Heart left ventricle (tissue), 16 donors: Measurements from ENCODE around the gene S100A7. TPM values are rescaled to one million over a fixed set of nuclear protein-coding genes. Genes with fewer than 3 reads are reported as not detected.
A peak's percentile ranks its signal among the peaks of the same experiment; 100 is the strongest.
"Not testable (repeated sequence)": the region's sequence is repeated elsewhere in the genome, so short reads cannot be mapped to it uniquely, and the experiment has no call there.

Experiments
- ATAC-seq, 4 donors: fragments of 200-7000 bp; cut with Tn5 transposase; one replicate each; pipeline ENCODE4 v1.9.1; 2020 to 2022; ENCODE audit warnings: moderate library complexity in 4 of 4, mild to moderate bottlenecking in 3 of 4, moderate number of reproducible peaks in 1 of 4
- DNase-seq, 5 donors: peaks; one replicate each; pipeline ENCODE4 v3.0.0-alpha.2; 2020
- H3K27ac ChIP-seq, 12 donors: fragments of 200-600 bp; sonication (generic) in 4 of 12; one replicate each; pipeline versions ENCODE4 v1.5.0 to v1.8.0; 2016 to 2022; ENCODE audit warnings: mild to moderate bottlenecking in 2 of 12
- H3K27me3 ChIP-seq, 9 donors: fragments of 200-600 bp; sonication (generic) in 2 of 9; one replicate each; pipeline versions ENCODE4 v1.5.1 to v1.8.0; 2016 to 2022; ENCODE audit warnings: mild to moderate bottlenecking in 3 of 9
- H3K36me3 ChIP-seq, 9 donors: fragments of 200-600 bp; sonication (generic) in 2 of 9; one replicate each; pipeline versions ENCODE4 v1.5.0 to v1.8.0; 2018 to 2022; ENCODE audit warnings: mild to moderate bottlenecking in 2 of 9
- H3K4me1 ChIP-seq, 12 donors: fragments of 200-600 bp; sonication (generic) in 4 of 12; one replicate each; pipeline versions ENCODE4 v1.5.0 to v1.8.0; 2016 to 2022; ENCODE audit warnings: mild to moderate bottlenecking in 3 of 12
- H3K4me3 ChIP-seq, 12 donors: fragments of 200-600 bp; sonication (generic) in 4 of 12; one replicate each; pipeline versions ENCODE4 v1.5.0 to v1.8.0; 2017 to 2022; ENCODE audit warnings: mild to moderate bottlenecking in 9 of 12, moderate library complexity in 4 of 12
- H3K9me3 ChIP-seq, 12 donors: fragments of 200-600 bp; sonication (generic) in 4 of 12; one replicate each; pipeline versions ENCODE4 v1.5.0 to v1.8.0; 2016 to 2022; ENCODE audit warnings: mild to moderate bottlenecking in 1 of 12
- CTCF ChIP-seq, 12 donors: fragments of 200-600 bp; sonication (generic) in 4 of 12; IDR thresholded peaks; one replicate each; pipeline versions ENCODE4 v1.5.0 to v1.8.0; 2018 to 2022; ENCODE audit warnings: antibody characterized with exemption in 12 of 12, mild to moderate bottlenecking in 5 of 12
- POLR2A ChIP-seq, 2 donors: fragments of 450-650 bp; IDR thresholded peaks; one replicate each; pipeline ENCODE4 v1.6.1; 2017; ENCODE audit warnings: antibody characterized with exemption in 2 of 2, mild to moderate bottlenecking in 2 of 2, moderate library complexity in 2 of 2
- WGBS, 4 donors: extraction: QIAGEN DNeasy Blood & Tissue Kit in 2 of 4; methylation state at CpG; one replicate each; pipeline versions ENCODE4 v1.1.5 to v1.1.7; 2013 to 2018; 5-methylcytosine and 5-hydroxymethylcytosine counted together
- intact Hi-C, 10 donors: fragments of 100-400 bp; cut with DNase I; formaldehyde crosslinking; loops; one replicate each; pipeline versions ENCODE4 v1.11.1 to v1.14.2; 2022
- polyA plus RNA-seq, 2 donors: library from polyadenylated mRNA; stranded (reverse); fragments of 200-250 nt; gene quantifications; one replicate each; pipeline ENCODE4 v1.2.3, GENCODE V29; 2013
- total RNA-seq, 9 donors: library from RNA; depleted of rRNA in 2 of 9; stranded (reverse); fragments of >200 nt in 2 of 9; fragmentation: NEBNext Ultra II Directional in 3 of 9; extraction: Animal tissue kit (Norgen Biotek cat#: 25700) in 3 of 9; gene quantifications; one replicate each; pipeline versions ENCODE4 v1.1.0 to v1.2.4, GENCODE V29; 2016 to 2023
- donor health status: ischemic (EF 13 %, LVEDD 7.1; RV severe dilation, severe dysfunction).
- donor health status: healthy with polysubstance abuse.
- donor health status: DM: no; HTN: yes; CAD: no.
- donor health status: DM: no; HTN: no; CAD: no.
- donor health status: ischemic (EF 25% LVEDD 6.9; RV normal size, moderate dysfunction).
- donor health status: ischemic (EF 25% LVEDD 5.7; RV mildly dilated, moderate dysfunction).
- donor health status: healthy.
- donor health status: DM: yes; HTN: yes; CAD: no.
- donor health status: ischemic (EF 35%, LVEDD 5.7; RV mildly dilated, moderate dysfunction).
- donor health status: nonischemic (EF 11% LVEDD 7.7; RV severe dilation, severe dysfunction).
- donor health status: DM: yes; HTN: yes; CAD: no.
- donor health status: PGD.
- donor health status: ischemic (EF 29% LVEDD 5.4; RV normal size, mild dysfunction).
- donor health status: nonischemic (EF 23%, LVEDD 6.1; RV moderate dilation, normal function).

The S100A7 gene
- total and polyA plus RNA-seq, 11 donors = not detected

DNA sequence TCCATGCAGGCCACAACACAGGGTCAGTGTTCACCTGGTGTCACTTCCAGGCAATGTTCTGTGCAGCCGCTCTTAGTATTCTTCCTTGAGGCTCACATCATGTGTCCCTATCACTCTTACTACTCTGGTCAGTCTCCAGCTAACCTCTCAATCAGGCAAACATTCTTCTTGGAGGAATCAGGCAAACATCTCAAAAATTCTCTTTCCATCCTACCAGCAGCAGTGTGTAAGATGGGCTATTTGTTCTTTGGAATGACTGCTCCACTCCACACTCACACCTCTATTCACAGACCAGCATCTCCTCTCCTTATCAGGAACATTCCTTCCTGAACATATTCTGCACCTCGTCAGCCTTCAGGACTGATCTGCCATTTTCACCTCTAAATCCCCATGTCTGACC lies 40.1 kb downstream of the S100A7 start:
- Histone ChIP-seq H3K4me1 (no peaks in the 10 kb centered on the region), H3K36me3 (no peaks in the 10 kb centered on the region), H3K9me3 (no peaks in the 10 kb centered on the region), H3K27ac (no peak overlapping the region), H3K4me3 (no peak overlapping the region), H3K27me3 (peaks cover 0 to 32% (median 7%) of the 10 kb centered on the region in 9 donors)
- no peak for DNase-seq
- ATAC-seq = no peak
- TF ChIP-seq CTCF (IDR thresholded peaks at IDR 0.05) (no peak), POLR2A (IDR thresholded peaks at IDR 0.05) (no peak)
- intact Hi-C loops = no loop called here
- 32 to 44% (median 38%) methylated on average over 2 of the region's 2 CpGs for WGBS, 4 donors

- H3K27ac ChIP-seq, H3K36me3 ChIP-seq, H3K4me1 ChIP-seq, H3K9me3 ChIP-seq, ATAC-seq, H3K4me3 ChIP-seq, intact Hi-C loops: not testable (repeated sequence)
- DNase-seq = peak in 1 of 5 donors; percentile 1
- H3K27me3 ChIP-seq = peaks cover 0 to 23% (median 3%) of the 10 kb centered on the region in 9 donors
- WGBS, 4 donors = 42 to 48% (median 44%) methylated on average over 2 of the region's 2 CpGs
Observed at GRCh38 chr1:153419436-153419793, 41.0 kb downstream of the S100A7 start.

DNA sequence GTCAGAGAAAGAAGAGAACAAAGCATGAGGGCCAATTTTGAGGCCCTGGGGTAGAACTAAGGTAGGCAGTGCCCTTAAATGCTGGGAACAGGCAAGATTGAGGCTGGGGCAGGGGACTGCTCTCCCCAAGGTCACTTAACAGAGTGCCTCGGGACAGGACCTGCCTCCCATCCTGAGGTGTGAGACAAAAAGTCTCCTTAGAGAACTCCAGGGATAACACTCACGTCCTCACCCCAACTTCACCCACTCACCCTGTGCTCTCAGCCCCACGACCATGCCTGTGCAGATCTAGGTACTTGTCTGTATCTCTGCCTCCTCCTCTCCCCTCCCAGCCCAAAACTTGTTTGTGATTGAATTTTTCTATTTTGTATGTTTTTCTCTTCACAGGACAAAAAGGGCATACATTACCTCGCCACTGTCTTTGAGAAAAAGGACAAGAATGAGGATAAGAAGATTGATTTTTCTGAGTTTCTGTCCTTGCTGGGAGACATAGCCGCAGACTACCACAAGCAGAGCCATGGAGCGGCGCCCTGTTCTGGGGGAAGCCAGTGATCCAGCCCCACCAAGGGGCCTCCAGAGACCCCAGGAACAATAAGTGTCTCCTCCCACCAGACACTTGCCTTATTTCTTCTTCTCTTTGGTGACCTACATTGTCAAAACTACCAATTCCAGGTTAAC lies 41.6 kb downstream of the S100A7 start:
- DNase-seq = peak in 1 of 5 donors; percentile 4
- H3K4me1 ChIP-seq, H3K9me3 ChIP-seq, H3K27ac ChIP-seq, intact Hi-C loops, ATAC-seq, H3K4me3 ChIP-seq, H3K36me3 ChIP-seq: not testable (repeated sequence)
- 63 to 65% (median 64%) methylated on average over 7 of the region's 7 CpGs for WGBS, 4 donors
- H3K27me3 ChIP-seq = peaks cover 0 to 18% (median 3%) of the 10 kb centered on the region in 9 donors

- DNase-seq (no peak), ATAC-seq (no peak)
- 71 to 80% (median 73%) methylated on average over 12 of the region's 12 CpGs for WGBS, 4 donors
- Histone ChIP-seq H3K27ac (no peak overlapping the region), H3K4me1 (no peaks in the 10 kb centered on the region), H3K9me3 (peaks cover 0 to 5% (median 0%) of the 10 kb centered on the region in 12 donors), H3K27me3 (peaks cover 0 to 14% (median 0%) of the 10 kb centered on the region in 9 donors), H3K36me3 (no peaks in the 10 kb centered on the region), H3K4me3 (no peak overlapping the region)
- intact Hi-C loops = no loop called here
- TF ChIP-seq POLR2A (IDR thresholded peaks at IDR 0.05) = no peak
- TF ChIP-seq CTCF (IDR thresholded peaks at IDR 0.05) = no peak
Observed at GRCh38 chr1:153417136-153417888, 43.1 kb downstream of the S100A7 start.

DNA sequence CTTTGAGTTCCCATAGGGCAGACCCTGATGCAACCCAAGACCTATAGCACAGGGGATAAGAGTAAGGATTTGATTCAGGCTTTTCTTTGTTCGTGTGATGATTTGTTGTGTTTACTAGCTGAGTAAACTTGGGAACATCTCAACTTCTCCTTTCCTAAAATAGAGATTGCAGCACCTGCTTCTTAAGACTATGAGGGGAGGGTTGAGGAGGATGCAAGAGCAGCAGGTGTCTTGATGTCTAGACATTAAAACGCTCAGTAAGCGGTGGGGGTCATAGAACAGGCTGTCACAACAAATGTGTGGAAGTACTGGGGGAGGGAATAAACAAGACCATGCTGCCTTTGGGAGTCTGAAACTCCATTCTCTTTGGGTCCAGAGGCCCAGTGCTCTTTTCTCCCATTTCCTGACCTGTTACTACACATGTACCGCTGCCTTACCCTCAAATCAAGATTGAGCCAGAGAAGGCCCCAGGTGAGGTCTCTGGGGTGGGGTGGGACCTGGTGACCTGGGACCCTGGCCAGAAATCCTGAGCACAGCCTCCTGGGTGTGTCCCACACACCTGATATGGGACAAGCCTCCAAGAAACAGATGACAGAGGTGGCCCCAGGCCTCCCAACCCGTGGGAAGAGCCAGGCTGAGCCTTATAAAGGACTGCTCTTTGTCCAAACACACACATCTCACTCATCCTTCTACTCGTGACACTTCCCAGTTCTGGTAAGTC lies 44.4 kb downstream of the S100A7 start, which contains the start of gene S100A7A:
TSS of gene S100A7A (plus strand) at position 671 of the 721 bp plus-strand sequence. CDS start 1,563 bp downstream, outside the sequence.
- no peaks in the 10 kb centered on the region for H3K4me1 ChIP-seq
- intact Hi-C loops = no loop called here
- H3K36me3 ChIP-seq = no peaks in the 10 kb centered on the region
- ATAC-seq (no peak), DNase-seq (no peak)
- WGBS, 4 donors = 65 to 74% (median 69%) methylated on average over 6 of the region's 6 CpGs
- no peak within 1 kb of the TSS for H3K27ac ChIP-seq
- no peak within 1 kb of the TSS for H3K4me3 ChIP-seq
- no peak for TF ChIP-seq CTCF (IDR thresholded peaks at IDR 0.05)
- no peak for TF ChIP-seq POLR2A (IDR thresholded peaks at IDR 0.05)
- peaks cover 0 to 5% (median 0%) of the 10 kb centered on the region in 12 donors for H3K9me3 ChIP-seq
- H3K27me3 ChIP-seq = peaks cover 0 to 14% (median 0%) of the 10 kb centered on the region in 9 donors

- H3K36me3 ChIP-seq, H3K9me3 ChIP-seq, ATAC-seq, H3K4me1 ChIP-seq, DNase-seq, H3K4me3 ChIP-seq, intact Hi-C loops, H3K27ac ChIP-seq: not testable (repeated sequence)
- H3K27me3 ChIP-seq = peaks cover 0 to 11% (median 0%) of the 10 kb centered on the region in 9 donors
Observed at GRCh38 chr1:153413961-153414360, 46.5 kb downstream of the S100A7 start.
